DMS79 treated with DMSO at 0.1 percent for 48 hours (cell line): Measurements from ENCODE around the gene HES3.
A peak's percentile ranks its signal among the peaks of the same experiment; 100 is the strongest.

Source experiments
- DNase-seq: peaks from one replicate; lab custom pipeline; 2025; lab: John Stamatoyannopoulos, UW

The HES3 gene

DNA sequence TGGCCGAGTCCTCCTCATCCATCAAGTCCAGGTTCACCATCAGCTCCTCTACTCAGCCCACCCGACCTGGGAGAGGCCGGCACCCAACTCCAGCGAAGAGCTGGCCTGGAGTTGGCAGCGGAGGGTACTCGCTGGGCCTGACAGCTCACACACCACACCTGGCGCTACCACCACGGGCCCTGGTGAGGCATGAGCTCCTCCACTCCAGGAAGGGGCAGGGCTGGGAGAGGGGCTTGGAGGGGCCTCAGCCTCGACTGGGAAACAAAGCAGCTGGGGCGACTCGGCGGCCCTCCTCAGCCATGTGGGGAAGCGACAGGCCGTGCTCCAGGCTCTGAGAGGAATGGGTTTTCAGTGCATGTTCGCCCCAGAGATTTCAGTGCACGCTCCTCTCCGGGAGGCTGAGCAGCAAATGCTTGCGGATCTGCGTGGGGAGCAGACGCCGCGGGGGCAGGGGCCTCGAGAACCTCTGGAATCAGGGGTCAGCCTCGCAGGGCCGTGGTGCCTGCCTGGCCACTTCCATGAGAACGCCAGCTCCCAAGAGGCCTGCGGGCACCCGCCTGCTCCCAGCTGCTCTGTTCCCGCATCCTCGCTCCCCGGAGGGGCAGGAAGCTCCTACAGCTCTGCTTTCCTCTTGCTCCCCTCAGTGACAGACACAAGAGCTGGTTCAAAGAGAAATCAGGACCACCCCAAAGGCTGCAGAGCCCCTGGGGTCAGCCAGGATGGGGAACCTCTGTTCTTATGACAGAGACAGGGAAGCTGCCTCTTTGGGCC, 35.8 kb downstream of the HES3 start:
- DNase-seq, result no peak

DNA sequence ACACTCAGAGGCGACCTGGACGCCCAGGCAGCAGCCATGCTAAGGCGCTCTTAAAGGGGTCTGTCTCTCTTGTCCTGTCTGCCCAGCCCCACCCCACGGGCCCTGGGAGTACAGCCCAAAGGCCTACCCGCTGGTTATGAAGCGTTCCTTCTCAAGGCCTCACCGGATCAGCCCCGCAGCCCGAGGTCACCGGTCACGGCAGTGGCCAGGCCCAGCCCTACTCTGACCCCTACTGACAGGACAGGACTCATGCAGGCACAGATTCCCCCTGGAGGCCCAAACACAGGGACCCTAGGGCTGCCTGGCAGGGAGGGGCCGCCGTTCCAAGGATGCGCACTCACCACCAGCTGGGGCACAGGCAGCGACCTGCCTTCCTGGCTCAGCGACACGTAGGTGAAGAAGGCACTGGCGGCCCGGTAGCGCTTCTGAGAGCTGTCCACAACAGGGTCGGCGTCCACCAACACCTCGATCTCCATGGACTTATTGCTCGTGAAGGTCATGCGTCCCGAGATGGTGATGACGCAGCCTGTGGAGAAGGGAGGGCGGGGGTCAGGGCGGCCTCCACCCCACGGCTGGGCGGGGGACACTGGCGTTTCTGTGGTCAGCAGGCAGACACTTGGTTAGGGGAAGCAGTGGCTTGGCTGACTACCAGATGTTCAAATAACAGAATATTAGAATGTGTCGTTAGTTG, 36.9 kb downstream of the HES3 start:
- DNase-seq, result no peak

DNA sequence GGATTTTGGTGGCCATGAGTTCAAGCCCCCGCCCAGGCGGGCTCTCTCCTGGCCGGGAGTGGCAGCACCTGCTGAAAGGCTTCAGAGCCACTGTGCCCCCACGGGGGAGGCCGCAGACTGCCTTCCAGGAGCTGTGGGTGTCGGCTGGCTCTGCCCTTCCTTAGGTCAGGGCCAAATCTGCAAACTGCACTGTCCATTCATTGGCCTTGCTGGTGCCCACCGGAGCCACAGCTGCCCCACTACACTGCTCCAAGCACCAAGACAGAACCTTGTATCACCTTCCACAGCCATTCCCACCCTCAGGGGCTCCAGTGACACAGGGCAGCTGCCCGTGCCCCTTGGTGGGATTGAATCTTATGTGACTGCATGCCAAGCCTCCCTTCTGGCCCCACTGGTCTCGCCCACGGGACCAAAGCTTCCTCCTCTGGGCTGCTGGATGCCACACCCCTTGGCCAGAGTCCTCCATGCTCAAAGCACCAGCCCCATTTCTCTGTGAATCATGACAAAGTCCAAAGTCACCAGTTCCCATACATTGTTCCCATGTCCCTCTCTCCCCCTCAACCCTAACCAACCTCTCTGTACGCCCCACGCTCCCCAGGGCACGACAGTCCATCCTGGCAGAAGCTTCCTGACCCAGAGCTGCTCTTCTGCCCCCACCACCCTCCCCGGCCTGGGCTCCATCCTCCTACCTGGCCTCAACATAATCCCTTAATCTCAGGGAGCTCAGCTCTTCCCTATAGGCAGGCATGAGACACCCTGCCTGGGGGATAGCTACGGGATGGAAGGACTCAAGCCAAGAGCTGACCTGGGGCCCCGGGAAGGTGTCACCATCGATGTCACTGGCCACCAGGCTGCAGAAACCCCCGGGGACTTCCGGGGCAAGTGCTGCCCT, 37.8 kb downstream of the HES3 start:
- DNase-seq, result no peak

DNA sequence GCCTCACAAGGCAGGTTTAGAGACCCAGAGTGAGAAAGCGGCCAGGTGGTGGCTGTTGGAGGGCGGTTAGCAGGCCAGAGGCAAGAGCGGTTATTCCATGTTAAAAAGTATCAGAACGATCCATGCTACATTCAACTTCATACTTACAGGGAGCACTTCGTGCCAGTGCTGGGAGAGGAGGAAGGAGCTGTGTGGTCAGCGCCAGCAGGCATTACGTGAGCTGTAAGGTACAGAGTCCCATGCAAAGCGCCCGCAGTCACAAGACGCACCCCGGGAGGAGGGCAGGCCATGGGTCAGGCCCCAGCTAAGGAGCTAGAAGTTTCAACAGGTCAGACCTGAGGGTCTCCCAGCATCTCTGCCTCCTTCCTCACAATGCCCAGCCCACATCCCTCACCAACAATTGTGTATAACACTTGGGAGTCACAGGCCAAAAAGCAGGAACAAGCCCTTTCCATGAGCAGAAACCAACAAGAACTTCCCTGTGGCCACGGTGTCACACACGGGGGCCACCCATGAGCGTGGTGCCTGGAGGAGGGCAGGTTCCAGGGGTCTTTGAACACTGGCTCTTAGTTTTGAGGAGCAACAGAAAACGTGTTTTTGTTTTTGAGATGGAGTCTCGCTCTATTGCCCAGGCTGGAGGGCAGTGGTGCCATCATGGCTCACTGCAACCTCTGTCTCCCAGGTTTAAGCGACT, 38.7 kb downstream of the HES3 start:
- DNase-seq, result no peak

DNA sequence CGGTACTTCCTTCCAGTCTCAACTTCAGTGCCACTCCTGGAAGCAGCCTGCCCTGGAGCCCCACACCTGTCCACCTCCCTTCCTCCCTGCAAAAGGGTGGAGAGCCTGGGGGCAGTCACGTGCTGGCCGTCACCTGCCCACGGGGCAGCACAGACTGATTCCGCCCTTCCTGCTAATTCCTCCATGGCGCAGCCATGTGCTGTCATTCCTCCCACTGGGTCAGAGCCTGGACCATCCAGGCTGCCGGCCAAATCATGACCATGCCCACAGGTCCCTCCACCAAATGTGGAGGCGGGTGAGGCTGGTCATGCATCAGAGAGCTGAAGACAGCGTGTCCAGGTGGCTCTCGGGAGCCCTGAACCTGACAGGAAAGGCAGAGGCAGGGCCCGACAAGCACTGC, 41.4 kb downstream of the HES3 start:
- DNase-seq, result no peak

DNA sequence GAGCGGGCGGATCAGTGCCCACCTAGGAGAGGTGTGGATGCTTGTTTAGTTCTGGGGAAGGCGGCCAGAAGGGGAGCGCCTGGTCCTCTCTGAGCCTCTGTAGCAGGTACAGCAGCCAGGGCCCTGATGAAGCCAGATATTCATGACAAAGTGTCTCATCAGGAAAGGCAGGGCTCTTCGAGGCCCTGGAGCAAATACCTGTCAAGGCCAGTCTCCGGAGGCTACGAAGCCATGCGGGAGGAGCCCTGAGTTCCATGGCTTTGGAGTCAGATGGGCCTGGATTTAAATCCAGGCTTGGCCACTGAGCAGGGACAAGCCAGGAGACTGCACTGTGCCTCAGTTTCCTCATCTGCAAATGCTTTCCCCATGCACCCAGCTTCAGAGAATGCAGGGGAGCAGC, 42.3 kb downstream of the HES3 start:
- DNase-seq, result no peak

DNA sequence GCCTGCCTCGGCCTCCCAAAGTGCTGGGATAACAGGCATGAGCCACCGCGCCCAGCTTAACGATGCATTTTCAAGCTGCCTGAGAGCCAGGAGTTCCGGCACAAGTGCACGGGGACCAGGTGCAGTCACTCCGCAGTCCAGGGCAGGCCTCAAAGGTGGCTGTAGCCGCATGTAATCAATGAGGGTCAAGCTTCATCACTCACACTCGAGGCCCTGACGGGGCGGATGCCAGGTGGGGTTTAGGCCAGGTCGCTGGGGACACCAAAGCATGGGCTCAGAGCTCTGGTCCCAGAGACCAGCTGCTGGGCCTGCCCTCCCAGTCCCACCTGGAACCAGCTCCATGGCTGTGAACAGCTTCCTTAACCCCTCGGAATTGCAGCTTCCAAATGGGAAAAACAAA, 43.0 kb downstream of the HES3 start:
- no peak for DNase-seq

DNA sequence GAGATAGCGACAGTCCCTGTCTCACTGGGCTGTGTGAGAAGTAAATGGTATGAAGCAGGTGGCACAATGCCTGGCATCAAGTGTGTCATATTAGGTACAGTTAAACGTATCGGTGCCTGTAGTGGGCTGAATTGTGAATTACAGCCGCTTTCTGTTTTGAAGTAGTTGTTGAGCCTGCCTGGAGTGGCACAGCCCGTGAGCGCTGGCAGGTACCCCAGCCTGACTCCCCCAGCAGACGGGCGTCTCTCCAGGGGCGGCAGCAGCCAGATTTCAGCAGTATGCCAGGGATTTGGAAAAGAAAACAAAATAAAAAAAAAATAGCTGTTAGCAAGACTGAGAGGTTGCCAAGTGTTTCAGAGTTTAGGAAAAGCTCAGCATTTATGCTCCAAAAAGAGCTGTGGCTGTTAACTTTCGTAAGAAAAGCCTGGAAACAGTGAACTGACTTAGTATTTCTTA, 43.5 kb downstream of the HES3 start:
- DNase-seq, result peak; percentile 99

DNA sequence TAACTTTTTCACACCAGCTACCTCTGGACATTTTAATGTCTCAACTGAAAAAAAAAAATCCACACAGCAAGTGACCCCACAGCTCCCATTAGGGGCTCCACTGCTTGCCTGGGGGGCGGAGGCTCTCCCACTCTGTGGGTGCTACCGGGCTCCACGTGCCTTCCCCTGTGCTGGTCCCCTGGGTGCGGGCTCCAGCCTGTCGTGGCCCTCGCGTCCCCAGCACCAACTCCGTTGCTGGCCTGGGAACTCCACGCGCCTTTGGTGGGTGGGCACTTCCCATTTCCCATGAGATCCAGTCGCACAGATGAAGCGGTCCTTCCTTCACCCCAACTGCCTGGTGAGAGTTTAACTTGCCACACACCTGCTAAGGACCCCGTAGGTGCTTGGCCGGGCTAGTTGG, 44.0 kb downstream of the HES3 start:
- no peak for DNase-seq

DNA sequence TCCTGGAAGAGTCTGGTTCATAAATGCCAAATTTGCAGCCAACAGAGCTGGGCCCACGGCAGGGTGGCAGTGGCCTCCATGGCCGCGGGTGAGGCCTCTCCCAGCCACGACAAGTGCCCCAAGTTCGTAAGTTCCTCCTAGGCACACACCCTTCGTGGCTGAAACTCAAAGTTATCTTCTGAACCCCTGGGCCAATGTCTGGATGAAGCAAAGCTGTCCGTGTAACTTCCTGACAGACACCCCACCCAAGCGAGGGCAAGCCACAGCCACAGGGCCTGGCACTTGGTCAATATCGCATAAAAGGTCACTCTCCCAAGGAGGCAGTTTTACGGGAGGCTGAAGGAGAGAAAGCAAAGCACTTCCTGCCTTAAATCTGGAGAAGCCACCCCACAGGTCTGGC, 44.7 kb downstream of the HES3 start:
- no peak for DNase-seq

DNA sequence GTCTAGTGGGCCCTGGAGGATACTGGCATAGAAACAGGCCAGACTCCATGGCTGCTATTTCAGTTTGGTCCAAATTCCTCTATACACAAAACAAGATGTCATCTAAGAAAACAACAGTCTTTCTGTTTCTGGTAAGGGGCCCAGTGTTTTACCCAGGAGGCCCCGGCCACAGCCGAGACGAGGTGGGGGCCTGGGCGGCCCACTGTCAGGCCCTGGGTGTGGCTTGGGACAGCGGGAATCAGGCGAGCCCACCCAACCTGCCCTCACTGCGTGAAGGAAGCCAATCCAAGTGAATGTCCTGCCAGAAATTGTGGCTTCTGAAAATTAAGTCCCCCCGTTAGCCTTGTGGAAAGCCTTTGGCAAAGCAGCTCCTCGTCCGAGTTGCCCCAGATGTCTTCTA, 48.1 kb downstream of the HES3 start:
- DNase-seq, result no peak

DNA sequence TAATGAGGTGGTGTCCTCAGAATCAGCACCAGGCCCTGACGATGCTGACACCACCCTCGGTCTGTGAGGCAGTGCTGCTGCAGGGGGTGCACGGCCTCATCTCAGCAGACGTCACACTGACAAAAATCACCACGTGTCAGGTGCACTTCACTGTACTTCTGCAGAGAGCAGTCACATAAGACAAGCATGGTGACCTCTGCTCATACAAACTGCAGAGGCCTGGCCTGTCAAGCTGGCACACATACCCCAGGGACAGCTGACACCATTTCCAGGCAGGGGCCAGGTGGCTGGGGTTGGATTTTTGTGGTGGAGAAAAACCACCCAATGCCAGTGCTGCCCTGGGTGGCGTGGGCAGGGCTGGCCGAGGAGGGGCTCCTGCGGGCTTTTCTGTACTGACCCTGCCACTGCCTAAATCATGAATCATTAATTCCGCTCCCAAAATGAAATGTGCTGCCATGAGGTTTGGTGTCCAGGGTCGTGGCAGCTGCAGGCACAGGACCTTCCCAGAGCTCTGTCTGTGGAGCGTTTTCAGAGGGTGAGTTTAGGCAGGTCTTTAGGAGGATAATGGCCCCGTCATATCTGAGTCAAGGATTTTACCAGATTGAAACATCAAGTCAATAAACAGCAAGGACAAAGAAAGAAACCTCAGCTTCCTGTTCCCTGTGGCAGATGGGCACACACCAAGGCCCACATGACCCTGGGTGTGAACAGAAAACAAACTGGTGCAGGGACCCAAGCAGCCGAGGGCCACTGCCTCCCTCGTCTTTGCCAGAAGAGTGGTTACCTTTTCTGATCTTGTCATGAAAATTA, 50.3 kb downstream of the HES3 start:
- DNase-seq, result no peak

DNA sequence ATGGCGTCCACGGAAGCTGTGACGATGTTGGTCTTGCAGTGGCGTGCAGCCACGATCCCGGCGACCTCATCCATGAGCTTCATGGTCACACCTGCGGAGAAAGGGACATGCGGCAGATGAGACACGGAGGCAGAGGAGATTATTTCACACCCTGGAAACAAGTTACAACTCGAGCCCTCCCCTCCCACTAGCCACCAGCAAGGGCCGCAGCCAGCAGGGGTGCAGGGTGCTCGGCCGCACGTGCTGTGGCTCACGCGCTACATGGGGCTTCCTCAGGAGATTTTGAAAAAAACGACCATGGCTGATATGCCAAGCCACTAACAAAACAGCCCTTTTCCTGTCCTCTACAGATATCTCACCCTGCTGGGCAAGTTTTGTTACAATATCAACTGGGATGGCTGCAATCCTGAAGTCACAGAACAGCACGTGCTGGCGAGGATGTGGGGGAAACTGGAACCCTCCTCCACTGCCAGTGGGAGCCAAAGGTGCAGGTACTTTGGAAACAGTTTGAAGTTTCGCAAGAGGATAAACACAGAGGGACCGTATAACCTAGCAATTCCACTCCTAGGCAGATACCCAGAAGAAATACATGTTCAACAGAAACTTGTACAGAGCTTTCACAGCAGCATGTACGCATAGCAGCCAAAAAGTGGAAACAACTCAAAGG, 51.0 kb downstream of the HES3 start:
- no peak for DNase-seq
